Cortex of kidney (tissue), 1 donor: ENCODE data around the gene EPHB3.

Experiments
- DNase-seq: peaks from one replicate; lab custom pipeline; 2025; lab: John Stamatoyannopoulos, UW

Gene EPHB3

DNA sequence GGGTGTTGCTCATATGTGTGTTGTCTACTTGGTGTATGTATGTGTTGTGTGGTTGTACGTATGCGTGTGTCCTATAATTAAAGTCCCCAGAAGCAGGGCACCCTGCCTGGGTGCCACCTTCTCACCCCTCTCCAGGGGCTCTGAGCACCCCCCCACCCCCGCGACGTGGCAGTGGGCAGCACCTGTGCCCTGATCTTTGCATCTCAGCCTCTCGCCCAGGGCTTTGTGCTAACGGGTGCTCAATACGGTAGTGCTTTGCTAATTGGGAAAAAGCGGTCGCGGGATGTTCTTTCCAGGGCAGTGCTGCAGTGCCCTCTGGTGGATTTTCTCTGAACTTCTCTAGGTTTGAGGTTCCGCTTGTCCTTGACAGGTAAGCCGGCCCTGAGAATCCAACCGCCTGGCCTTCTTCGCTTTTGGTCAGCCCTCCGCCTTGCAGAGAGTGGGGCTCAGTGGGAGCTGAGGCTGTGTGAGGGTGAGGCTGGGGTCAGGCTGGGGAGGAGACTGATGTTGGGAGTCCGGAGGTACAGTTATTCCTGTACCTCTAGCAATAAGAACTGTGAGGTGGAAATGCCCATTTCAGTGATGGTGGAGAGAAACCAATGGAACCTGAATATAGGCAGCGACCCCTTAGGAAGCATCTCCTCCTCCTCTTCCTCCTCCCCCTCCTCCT lies 17.6 kb upstream of the EPHB3 start:
- no peak for DNase-seq

DNA sequence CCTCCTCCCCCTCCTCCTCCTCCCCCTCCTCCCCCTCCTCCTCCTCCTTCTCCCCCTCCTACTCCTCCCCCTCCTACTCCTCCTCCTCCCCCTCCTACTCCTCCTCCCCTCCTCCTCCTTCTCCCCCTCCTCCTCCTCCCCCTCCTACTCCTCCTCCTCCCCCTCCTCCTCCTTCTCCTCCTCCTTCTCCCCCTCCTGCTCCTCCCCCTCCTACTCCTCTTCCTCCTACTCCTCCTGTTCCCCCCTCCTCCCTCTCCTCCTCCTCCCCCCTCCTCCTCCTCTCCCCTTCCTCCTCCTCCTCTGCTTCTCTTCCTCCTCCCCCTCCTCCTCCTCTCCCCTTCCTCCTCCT lies 17.1 kb upstream of the EPHB3 start:
- DNase-seq: no peak

DNA sequence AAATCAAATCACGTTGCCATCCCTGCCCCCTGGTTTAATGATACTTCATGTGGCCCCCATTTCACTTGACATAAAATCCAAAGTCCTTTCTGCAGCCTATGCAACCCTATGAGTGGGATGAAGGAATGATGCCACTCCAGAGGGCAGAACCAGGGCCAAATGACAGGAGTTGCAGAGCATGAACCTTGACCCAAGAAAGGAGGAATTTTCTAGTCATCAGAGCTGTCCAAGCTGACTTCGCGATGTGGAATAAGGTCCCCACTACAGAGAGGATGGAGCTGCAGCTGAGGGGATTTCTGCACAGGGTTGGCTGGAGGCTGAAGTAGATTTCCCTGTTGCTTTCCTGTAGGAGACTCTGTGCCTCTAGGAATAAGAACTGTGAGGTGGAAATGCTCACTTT lies 15.8 kb upstream of the EPHB3 start:
- no peak for DNase-seq

DNA sequence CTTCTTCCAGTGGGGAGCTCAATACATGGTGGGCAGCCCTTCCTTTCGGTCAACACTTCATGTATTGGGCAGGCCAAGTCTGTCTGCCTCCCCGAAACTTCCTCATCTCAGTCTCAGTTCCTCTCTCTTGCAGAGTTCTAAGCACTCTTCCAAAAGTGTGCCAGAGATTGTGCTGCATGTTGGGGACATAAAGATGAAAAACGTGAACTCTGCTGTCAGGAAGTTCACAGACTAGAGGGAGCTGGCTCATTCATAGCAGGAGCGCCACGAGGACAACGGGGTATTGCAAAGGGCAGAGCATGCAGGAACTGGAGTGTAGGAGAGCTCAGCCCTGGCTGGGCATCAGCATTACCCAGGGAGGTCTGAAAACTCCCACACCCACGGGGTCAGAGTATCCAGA lies 15.3 kb upstream of the EPHB3 start:
- no peak for DNase-seq

DNA sequence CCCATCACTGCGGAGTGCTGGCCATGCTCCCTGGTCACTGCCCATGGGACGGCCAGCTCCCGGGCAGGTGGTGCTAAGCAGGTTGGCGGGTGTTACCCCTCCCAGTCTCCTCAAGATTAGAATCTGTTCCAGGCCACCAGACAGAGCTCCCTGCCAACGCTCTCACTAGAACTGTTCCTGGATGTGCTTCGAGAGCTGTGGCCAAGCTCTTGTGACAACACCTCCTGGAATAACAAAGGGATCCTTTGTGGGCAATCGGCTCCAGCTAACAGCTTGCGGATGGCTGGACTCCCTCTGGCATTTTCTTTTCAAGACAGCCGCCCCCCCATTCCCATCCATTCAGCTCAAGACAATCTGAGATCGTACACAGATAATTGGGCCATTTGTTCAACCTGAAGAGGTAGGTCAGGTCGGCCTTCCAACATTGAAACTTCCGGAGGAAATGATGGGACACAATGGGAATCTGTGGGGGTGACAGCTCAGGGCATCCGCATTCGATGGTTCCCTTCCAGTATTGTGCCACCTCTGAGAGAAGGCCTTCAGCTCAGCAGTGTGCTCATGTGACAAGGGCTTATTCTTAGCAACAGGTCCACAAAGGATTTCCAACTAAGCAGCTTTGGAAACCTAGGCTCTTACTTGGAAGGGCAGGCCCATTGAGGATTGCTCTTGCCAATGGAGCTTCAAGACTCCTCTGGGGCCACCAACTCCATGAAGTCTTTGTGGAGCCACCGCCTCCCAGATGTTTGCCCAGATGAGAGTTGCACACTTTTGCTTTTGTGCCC lies 11.6 kb upstream of the EPHB3 start:
- no peak for DNase-seq

DNA sequence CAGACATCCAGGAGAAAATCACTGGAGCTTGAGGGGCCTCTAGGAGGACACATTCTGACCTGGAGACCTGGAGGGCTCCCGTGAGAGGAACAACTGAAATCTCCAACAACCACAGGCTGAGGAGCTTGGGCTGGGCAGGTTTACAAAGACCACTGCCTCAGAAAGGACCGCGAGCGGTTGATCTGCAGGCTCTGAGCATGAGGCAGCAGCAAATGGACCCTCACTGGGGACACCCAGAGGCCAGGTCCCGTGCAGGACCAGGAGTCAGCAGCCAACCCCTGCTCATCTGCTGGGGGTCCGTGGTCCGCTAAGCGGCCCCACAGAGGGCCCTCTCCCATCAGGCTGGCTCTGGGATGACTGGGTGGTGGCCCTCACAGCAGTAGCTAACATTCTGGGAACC lies 10.5 kb upstream of the EPHB3 start:
- no peak for DNase-seq

DNA sequence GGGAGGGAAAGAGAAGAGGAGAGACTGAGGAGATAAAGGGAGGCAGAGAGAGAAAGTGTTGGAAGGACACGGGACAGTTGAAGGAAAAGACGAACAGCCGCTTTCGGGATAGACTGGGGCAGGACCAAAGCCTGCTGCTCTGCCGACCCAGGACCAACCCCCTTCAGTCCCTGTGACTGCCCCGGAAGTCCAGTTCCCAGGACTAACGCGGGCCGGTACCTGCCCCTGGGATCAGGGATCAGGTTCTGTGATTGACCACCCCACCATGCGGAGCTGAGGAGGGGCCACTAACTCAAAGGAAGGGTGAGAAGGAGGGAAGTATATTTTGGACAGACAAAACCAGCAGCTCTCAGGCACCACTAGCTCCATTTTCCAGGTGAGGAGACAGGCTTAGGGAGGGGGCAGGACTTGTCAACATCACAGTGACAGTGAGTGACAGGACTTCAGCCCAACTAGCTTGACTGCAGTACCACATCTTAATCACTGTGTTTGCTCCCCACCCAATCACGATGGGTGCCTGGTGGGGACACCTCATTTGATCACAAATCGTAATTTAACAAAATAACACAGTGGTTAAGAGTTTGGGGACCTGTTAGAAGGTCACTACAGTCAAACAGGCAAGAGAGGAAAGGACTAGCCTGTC lies 9.8 kb upstream of the EPHB3 start:
- no peak for DNase-seq

DNA sequence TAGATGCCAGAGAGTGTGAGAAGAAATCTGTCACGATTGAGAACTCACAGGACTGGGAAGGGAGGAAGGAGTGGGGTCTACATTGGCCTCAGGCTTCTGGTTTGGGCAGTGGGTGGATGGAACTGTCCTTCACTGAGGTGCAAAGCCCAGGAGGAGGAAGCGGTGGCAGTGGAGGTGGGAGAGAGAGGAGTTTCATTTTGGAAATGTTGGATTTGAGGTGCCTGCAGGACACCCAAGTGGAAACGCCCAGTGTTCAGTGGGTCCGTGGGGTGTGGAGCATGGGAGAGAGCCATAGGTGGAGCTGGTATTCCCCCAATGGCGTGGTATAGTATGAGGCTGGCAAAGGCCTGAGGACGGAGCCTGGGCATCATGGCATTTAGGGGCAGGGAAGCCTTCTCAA lies 9.3 kb upstream of the EPHB3 start:
- DNase-seq: no peak

DNA sequence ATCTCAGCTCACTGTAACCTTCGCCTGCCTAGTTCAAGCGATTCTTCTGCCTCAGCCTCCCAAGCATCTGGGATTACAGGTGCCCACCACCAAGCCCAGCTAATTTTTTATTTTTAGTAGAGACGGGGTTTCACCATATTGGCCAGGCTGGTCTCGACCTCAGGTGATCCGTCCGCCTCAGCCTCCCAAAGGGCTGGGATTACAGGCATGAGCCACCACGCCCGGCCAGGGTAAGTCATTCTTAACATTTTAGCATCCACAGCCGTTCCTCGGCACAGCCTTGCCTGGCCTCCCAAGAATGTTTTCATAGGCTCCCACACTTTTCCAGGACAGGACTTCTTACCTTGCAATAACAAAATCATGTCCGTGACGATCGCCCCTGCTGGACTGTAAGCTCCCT lies 8.7 kb upstream of the EPHB3 start:
- no peak for DNase-seq

DNA sequence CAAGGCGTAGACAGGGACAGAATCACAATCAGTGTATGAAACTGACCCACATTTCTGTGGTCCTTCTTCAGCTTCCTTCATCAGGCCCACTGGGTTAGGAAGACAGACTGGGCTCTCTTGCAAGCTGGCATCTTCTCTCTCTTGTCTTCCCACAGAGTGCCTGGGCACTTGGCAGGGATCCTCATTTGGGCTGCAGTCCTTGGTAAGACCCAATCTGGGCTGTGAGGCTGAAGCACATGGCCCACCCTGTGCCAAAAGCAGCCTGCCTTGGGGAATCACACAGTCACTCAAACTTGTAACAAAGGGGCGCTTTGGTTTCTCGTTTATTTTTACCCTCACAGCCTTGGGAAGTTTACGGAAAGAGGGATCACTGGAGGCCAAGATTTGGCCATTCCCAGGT lies 8.2 kb upstream of the EPHB3 start:
- DNase-seq: no peak

DNA sequence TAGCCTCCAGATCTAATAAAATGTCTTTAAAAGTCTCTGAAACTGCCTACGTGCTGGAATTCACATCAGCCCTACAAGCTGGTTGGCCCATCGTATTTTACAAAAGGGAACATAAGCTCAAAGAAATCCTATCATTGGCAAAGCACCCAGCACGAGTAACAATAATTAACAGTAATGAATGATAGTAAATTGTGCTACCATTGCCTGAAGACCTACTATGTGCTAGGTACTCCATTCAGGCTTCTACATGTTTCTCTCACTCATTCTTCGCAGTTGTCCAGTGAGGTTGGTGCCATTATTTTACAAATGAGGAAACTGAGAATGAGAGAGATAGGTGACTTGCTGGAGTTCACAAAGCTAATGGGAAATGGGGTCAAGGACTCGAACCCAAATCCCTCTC lies 7.1 kb upstream of the EPHB3 start:
- no peak for DNase-seq

DNA sequence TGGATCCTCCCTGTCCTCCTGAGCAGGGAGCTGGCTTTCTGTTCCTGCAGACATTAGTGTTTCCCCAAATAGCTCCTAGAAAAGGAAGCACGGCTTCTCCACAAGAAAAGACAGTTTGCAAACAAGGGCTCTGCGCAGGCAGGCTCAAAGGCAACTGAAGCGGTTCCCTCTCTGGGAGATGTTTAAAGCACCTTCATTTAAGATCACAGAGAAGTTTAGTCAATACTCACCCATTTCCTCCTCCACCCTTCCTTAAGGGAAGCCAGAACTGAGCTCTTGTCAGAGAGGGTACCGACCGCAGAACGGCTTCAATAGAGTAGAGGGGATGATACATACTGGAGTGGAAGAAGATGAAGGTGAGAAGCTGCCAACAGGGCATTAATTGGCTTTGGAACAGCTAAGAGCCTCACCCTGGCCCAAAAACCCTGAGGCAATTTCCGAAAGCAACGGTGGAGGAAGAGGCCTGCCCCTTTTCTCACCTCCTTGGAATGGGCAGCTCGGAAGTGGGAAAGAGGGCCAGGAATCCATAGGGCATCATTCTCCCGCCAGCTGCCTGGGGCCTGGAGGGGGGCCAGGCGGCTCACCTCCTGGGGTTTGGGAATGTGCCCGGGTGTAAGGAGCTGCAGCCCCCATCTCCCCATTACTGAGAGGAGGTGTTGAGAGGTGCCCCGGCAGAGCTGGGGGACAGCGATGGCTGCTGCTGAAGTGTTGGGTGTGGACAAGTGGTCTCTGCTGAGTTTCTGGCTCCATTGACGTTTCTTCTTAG lies 4.8 kb upstream of the EPHB3 start:
- DNase-seq: no peak

DNA sequence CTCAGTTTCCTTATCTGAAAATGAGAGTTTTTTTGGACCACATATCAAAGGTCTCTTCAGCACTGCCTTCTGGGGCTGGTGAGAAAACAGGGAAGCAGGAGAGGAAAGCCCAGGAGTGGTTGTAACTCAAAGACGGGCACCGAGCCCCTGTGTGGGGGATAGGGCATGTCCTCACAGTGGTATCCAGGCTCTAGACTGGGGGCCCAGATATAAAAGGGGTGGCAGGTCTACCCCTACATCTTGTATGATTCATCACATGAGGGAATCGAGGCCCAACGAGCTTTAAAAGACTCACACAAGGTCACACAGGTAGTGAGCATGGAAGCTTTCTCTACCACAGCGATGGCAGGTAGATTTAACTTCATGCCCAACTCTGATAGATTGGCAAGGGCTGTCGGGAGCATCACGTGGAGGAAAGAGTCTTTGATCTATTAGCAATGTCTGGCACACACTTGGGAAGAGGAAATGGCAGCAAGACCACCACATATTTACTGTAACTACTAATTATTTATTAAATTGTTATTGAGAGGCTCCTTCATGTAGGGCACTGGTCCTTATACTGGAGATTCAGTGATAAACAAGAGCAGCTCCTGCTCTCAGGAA lies 4.1 kb upstream of the EPHB3 start:
- no peak for DNase-seq

DNA sequence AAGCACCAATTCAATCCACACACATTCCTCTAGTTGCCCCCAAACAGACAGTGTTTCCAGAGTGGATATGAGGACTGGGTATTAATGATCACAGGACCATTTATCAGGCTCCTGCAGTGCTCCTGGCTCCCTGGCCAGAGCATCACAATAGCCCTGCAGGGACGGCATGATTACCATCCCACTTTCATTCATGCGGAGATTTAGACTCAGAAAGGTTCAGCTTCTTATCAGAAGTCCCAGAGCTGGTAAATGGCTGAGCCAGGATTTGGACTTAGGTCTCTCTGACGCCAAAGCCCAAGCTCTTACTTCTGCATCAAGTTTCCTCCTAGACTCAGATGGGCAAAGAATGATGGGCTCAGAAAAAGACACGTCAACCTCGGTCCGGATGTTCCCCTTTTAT lies 2.9 kb upstream of the EPHB3 start:
- DNase-seq: no peak

DNA sequence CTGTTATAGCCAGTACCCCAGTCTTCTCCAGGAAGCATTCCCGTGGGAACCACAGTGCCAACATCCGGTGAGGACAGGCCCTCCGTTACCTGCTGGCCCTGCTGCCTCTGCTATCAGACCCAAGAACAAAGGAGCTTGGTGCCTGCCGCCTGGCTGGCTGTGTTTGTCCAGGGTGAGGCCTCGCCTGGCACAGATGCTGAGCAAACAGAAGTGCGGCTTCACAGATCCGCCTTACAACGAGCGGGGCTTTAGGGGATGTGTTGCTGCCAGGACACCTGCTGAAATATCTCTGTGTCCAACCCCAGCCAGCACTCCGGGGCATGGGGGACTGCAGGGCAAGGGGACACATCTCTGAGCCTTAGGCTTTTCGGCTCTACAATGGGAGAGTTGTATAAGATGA lies 2.2 kb upstream of the EPHB3 start:
- no peak for DNase-seq

DNA sequence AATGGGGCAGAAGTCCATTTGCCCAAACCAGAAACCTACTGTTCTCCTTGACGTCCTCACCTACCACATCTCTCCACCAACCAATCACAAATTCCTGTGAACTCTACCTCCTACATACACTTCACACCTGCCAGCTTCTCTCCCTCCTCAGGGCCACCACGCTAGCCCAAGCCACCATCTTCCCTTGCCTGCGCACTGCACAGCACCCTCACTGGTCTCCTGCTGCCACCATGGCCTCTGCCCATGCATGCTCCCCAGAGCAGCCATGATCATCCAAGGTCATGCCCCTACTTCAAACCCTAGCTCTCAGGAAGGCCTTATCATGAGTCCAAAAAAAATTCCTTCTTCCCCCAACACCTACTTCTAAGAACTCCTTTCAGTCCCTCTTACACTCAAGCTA lies 1.1 kb upstream of the EPHB3 start:
- no peak for DNase-seq

DNA sequence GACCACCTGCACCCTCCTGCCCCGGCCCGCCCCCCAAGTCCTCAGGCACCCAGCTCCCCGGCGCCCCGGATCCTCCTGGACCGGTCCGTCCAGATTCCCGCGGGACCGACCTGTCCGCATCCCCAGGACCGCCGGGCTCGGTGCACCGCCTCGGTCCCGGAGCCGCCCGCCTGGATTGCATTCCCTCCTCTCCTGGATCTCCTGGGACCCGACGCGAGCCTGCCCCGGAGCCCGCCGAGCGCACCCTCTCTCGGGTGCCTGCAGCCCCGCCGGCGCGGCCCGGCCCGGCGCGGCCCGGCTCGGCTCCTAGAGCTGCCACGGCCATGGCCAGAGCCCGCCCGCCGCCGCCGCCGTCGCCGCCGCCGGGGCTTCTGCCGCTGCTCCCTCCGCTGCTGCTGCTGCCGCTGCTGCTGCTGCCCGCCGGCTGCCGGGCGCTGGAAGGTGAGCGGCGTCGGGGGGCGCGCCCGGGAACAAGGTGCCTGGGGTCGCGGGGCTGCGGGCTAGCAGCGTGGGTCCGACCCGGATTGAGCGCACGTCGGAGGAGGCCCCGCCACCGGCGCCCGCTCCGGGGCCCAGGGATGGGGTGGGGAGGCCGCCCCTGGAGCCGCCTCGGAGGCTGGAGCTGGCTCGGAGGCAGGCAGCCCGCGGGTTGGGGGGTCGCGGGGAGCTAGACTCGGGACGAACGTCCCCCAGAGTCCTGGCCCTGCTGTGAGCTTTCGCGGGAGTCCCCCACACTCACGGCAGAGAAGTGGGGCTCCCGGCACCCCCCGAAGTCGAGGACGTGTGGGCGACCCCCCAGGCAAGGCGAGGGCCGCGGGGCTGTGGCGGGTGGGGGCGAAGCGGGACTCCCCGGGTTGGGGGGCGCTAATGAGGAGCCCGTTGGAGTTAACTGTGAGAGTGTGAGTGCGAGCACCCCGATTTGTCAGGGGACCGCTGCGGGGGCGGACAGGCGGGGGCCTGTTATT lies 610 bp downstream of the EPHB3 start:
- no peak for DNase-seq

DNA sequence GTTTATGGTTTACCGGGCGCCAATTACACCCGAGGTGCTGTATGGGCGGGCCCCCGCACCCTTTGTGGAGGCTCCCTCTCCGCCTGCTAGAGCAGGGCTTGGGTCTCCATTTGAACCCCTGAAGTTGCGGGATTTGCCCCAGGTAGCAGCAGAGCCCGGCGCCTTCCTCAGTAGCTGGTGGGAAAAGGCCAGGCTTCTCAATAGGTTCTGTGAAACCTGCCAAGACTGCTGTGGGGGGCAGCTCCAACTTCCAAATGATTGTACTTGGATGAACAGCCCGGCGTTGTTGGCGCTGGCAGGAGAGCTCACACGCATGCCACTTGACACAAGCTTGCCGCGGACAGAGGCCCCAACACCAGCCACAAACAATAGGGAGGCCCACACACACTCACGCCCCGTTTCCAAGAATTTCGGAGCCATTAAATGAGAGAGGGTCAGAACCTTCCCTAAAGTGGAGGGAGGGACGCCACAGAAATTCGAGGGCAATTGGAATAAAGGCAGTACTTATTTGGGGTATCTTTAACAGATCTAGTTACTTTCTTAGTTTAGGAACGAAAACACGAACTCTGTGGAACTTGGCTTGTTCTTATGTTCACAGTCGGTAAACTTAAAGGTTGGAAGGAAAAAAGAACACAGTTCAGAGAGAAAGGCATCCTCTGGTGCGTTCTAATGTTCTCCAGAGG lies 1.4 kb downstream of the EPHB3 start:
- DNase-seq: no peak

DNA sequence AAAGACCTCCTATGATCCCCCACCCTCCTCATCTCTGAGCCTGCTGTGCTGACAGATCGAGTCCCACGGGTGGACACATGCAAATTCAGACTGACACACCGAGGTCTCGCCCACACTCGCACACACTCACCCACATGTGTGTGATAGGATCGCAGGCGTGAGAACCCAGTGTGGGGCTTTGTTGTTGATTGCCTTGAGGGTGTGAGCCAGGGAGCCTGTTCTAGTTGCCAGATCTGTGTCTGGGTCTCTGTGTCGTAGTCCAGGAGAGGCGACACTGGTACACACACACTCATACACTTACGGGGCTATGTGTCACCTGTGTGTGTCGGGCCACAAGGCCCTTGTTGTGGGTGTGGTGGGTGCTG lies 2.0 kb downstream of the EPHB3 start:
- DNase-seq: no peak

DNA sequence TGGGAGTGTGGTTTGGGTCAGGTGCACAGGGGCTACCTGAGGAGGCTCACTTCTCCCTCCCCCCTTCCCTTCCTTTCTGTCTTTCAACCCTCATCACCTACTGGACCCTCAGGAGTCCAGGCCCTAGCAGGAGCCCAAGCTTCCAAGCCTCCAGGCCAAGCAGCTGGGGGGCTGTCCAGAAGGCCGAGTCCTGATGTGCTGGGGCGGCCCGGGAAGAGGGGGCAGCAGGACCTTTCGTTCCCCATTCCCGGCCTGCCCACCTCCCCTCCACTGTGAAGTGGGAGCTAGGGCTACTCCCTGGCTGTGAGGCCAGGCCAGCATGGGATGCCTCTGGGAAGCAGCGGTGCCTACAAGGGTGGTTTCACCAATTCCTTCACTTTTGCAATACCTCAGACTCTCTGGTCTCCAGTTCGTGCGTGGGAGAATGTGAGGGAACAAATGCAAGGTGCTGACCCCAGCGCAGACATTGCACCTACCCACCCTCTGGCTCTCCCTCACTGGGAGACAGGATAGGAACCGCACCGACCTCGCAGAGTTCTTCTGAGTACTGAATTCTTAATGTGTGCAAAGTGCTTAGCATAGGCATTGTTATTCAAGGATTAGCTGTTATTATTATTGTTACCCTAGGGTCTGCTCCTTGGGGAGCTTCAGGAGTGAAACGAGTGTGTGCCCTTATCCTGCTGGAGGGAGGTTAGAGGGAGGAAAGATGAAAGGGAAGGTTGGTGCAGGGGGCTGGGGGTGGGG lies 2.5 kb downstream of the EPHB3 start:
- DNase-seq: no peak
